ENCODE data around the gene SF3B3.

SF3B3 gene

DNA sequence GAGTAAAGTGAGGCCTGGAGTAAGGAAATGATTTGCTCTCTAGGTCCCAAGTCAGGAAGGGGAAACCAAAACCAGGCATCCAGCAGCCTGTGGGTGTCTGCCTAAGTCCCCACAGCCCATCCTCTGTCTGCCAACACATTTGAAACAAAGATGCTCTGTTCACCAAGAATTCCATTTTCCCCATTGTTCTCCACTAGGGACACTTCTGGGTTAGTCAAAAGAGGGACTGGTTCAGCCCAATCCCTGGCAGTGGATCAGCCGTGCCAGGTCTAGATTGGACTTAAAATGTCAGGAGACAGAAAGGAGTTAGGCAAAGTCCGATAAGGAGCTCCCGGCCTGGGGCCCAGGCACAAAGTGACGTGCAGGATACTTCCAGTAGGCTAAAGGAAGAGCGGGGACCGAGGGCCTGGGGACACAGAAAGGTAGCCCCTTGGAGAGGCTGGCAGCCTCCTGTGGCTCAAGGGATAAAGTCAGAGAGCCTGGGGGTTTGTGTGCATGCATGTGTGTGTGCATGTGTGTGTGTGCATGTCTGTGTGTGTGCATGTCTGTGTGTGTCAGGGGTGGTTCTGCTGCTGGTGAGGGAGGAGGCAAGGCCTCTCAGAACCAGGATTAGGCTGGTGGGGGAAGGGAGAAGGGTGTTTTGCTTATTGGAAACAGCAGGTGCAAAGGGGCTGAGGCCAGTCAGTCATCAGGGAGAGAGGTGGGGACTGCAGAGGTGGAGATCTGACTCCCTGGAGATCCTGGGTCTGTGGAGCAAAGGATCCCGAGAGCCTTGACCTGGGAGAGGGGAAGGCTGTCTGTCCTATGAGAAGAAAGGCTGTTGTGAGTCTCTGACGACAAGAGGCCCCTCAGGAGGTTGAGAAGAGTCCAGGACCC, 81.0 kb downstream of the SF3B3 start:
- in situ Hi-C loops (cut with HindIII; ENCODE audit: low sequenced_read_pairs) = no loop called here
- TF ChIP-seq, protein P1, sequence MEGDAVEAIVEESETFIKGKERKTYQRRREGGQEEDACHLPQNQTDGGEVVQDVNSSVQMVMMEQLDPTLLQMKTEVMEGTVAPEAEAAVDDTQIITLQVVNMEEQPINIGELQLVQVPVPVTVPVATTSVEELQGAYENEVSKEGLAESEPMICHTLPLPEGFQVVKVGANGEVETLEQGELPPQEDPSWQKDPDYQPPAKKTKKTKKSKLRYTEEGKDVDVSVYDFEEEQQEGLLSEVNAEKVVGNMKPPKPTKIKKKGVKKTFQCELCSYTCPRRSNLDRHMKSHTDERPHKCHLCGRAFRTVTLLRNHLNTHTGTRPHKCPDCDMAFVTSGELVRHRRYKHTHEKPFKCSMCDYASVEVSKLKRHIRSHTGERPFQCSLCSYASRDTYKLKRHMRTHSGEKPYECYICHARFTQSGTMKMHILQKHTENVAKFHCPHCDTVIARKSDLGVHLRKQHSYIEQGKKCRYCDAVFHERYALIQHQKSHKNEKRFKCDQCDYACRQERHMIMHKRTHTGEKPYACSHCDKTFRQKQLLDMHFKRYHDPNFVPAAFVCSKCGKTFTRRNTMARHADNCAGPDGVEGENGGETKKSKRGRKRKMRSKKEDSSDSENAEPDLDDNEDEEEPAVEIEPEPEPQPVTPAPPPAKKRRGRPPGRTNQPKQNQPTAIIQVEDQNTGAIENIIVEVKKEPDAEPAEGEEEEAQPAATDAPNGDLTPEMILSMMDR (IDR thresholded peaks at IDR 0.05; ENCODE audit: low read depth, low read length) = no peak
- no peak for DNase-seq (ENCODE audit: low read depth, low spot score)
- H3K4me3 ChIP-seq (ENCODE audit: low read depth, low read length) = no peak overlapping the region

GRCh38 chr16:70605283-70605657, 81.7 kb downstream of the SF3B3 start:
- no peak overlapping the region for H3K4me3 ChIP-seq (ENCODE audit: low read depth, low read length)
- in situ Hi-C loops (cut with HindIII; ENCODE audit: low sequenced_read_pairs) = no loop called here
- TF ChIP-seq, protein P1 (IDR thresholded peaks at IDR 0.05; ENCODE audit: low read depth, low read length) = no peak
- DNase-seq (ENCODE audit: low read depth, low spot score) = no peak

DNA sequence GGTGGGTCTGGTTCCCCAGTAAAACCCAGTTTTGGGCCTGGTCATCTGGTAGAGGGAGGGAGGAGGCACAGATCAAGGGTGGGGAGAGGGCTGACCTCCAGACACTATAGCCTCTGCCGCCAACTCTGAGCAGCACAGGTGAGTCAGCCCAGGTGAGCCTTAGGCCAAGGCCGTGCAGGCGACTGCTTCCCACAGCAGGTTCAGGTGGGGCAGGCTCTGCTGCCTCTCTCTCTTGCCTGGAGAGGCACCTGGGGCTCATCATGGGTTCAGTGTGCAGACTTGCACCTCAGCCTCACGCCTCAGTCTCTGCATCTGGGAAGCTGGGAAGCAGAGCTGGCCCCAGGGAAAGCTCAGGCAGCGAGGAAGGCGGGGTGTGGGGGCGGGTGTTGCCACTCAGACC, 84.9 kb downstream of the SF3B3 start:
- TF ChIP-seq, protein P1 (IDR thresholded peaks at IDR 0.05; ENCODE audit: low read depth, low read length) = no peak
- H3K4me3 ChIP-seq (ENCODE audit: low read depth, low read length) = no peak overlapping the region
- in situ Hi-C loops (cut with HindIII; ENCODE audit: low sequenced_read_pairs) = no loop called here
- no peak for DNase-seq (ENCODE audit: low read depth, low spot score)

DNA sequence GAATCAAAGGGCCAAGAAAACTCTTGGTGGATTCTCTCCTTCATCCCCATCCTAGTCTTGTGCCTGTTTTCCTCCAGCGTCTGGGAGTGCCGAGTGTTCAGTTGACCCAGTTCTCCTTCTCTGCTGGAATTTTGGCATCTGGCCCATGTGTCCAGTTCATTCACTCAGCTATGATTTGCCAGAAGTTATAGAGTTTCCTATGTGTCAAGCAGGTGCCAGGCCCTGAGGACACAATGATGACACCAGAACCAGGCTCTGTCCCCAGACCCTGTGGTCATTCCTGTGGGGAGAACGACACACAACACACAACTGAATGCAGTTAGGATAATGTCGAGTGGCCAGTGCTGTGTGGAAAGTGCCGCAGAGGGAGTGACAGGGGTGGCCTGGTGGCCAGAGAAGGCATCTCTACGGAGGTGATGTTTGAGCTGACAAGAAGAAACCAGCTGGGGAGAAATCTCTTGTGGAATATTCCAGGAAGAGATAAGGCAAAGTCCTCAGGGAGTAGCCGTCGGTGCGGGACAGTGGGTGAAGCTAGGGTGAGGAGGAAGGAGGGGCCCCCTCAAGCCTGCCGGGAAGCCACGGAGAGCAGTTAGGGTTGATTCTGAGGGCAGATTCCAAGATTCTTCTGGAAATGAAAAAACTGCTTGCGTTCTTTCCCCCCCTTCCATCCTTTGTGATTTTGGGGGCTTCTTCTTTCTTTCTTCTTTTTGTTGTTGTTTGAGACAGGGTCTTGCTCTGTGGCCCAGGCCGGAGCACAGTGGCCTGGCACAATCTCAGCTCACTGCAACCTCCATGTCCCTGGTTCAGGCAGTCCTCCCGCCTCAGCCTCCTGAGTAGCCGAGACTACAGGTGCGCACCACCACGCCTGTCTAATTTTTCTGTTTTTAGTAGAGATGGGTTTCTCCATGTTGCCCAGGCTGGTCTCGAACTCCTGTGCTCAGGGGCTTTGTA, 86.9 kb downstream of the SF3B3 start:
- no peak overlapping the region for H3K4me3 ChIP-seq (ENCODE audit: low read depth, low read length)
- no peak for DNase-seq (ENCODE audit: low read depth, low spot score)
- TF ChIP-seq, protein P1 (IDR thresholded peaks at IDR 0.05; ENCODE audit: low read depth, low read length) = no peak
- in situ Hi-C loops (cut with HindIII; ENCODE audit: low sequenced_read_pairs) = no loop called here

GRCh38 chr16:70611224-70611598, 87.6 kb downstream of the SF3B3 start:
- H3K4me3 ChIP-seq (ENCODE audit: low read depth, low read length) = no peak overlapping the region
- TF ChIP-seq, protein P1 (IDR thresholded peaks at IDR 0.05; ENCODE audit: low read depth, low read length) = no peak
- in situ Hi-C loops (cut with HindIII; ENCODE audit: low sequenced_read_pairs) = no loop called here
- DNase-seq (ENCODE audit: low read depth, low spot score) = no peak

DNA sequence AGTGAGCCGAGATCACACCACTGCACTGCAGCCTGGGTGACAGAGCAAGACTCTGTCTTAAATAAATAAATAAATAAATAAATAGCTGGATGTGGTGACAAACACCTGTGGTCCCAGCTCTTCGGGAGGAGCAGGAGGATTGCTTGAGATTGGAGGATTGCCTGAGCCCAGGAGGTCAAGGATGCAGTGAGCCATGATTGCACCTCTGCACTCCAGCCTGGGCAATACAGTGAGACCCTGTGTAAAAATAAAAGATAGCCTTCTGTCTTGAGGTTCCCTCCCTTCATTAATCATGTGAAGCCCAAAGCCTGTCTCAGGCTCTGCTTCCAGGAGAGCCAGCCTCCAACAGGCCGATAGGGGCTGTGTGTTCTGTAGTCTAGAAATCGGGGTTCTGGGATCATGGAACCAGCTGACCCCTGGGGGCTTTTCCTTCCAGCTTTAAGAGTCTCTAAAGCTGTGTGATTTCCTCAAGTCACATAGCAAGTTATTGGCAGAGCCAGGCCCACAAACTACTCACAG, 88.2 kb downstream of the SF3B3 start:
- DNase-seq (ENCODE audit: low read depth, low spot score) = no peak
- in situ Hi-C loops (cut with HindIII; ENCODE audit: low sequenced_read_pairs) = no loop called here
- TF ChIP-seq, protein P1 (IDR thresholded peaks at IDR 0.05; ENCODE audit: low read depth, low read length) = no peak
- no peak overlapping the region for H3K4me3 ChIP-seq (ENCODE audit: low read depth, low read length)

All from astrocyte of the spinal cord (primary cell).